H1 (cell line): Measurements from ENCODE around the gene C10orf120. TPM values are rescaled to one million over a fixed set of nuclear protein-coding genes. Genes with fewer than 3 reads are reported as not detected.

Experiments used
- EP300 ChIP-seq, 2 experiments: IDR thresholded peaks; 1 replicate in 1 of 2; 2 replicates in 1 of 2; pipeline ENCODE4 v1.6.1; 2011 to 2012; ENCODE audit warnings: low read depth in 2 of 2, low read length in 2 of 2, mild to moderate bottlenecking in 2 of 2, borderline replicate concordance in 1 of 2, inconsistent platforms in 1 of 2, moderate library complexity in 1 of 2
- KDM1A ChIP-seq: fragments of 200-600, 300-600 bp; sonication (generic); IDR thresholded peaks from 2 replicates; pipeline ENCODE4 v1.7.1; 2016; ENCODE audit warnings: mild to moderate bottlenecking, low read length, borderline replicate concordance
- NANOG ChIP-seq: IDR thresholded peaks from 2 replicates; pipeline ENCODE4 v1.6.1; 2011; ENCODE audit warnings: low read length, low read depth, mild to moderate bottlenecking, inconsistent platforms; ENCODE audit not compliant: insufficient read depth, poor library complexity, severe bottlenecking
- polyA plus RNA-seq, 7 experiments: library from polyadenylated mRNA; depleted of rRNA in 3 of 7; stranded (reverse) in 5 of 7; unstranded in 2 of 7; fragments of >200 nt in 5 of 7; fragments of 200-250 nt in 2 of 7; gene quantifications; 1 replicate in 5 of 7; 2 replicates in 1 of 7; 4 replicates in 1 of 7; pipeline versions ENCODE4 v1.2.1 to v1.2.3, GENCODE V29; 2011 to 2013; ENCODE audit warnings: missing spikeins in 2 of 7, mixed read lengths in 2 of 7
- total RNA-seq: library from RNA; stranded (reverse); fragmentation: NEBNext Ultra II Directional; extraction: Animal tissue kit (Norgen Biotek cat#: 25700); gene quantifications from 2 replicates; pipeline ENCODE4 v1.2.1, GENCODE V29; 2021
- TF ChIP-seq, protein P1 (sequence below): IDR thresholded peaks from 2 replicates; pipeline ENCODE4 v1.6.1; 2012; ENCODE audit warnings: inconsistent platforms

The C10orf120 gene
- total and polyA plus RNA-seq, 2 of the 8 experiments (the other 6 are each of a cell fraction or from before 2014, with no cell fraction given), result not detected

GRCh38 chr10:122713091-122713885 lies 13.6 kb upstream of the C10orf120 start (continued):
- no peak for TF ChIP-seq EP300 (IDR thresholded peaks at IDR 0.05; ENCODE audit: borderline replicate concordance in 1 of 2, low read depth in 2 of 2, low read length in 2 of 2)
- TF ChIP-seq KDM1A, result no peak
- TF ChIP-seq, protein P1, sequence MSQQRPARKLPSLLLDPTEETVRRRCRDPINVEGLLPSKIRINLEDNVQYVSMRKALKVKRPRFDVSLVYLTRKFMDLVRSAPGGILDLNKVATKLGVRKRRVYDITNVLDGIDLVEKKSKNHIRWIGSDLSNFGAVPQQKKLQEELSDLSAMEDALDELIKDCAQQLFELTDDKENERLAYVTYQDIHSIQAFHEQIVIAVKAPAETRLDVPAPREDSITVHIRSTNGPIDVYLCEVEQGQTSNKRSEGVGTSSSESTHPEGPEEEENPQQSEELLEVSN, result no peak
- TF ChIP-seq NANOG, result no peak
